ENCODE measurements around the gene MAML3.

Gene MAML3

DNA sequence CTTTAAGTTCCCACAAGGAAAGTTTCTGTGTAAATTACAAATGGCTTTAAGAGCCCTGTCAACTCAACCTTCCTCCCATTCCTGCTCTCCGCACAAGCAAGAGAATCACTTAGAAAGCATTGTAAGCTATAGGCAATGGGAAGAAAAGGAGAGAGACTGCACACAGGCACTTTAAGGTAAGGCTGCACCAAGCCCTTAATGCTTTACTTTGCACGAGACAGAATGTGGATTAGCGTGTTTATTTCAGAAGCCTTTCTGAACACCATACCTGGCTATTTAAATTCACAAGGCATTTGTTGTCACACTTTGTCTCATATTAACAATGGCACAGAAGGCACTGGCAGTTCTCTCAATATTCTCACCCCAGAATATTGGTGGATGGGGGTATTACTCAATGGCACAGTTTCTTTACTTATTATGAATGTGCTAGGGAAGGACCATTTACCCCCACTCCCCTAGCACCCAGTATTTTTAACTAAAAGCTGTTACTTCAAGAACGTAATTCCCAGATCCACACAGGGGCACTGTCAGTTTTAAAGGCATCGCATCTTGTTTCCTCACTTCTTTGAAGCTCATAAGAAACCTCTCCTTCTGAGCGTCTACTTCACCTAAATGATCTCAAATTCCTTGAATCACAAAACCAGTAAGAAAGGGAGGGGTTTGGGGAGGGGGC, 150.0 kb downstream of the MAML3 start:
- DNase-seq (ENCODE audit: low read depth): no peak

DNA sequence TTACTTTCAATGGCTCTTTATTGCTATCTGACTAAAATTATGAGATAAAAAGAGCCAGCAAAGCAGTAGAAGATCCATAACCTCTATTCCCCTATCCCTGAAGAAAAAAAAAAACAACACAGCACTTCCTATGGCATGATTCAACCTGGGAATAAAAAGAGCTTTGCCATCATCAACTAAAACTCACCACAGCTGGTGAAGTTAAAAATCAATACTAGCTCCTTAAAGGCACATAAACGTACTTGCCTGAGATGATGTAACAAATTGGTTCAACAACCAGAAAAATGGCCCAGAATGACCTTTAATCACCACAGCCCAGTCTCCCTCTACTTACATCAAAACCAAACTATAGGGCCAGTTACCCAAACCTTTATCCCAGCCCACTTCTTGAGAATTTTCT, 153.8 kb downstream of the MAML3 start:
- no peak for DNase-seq (ENCODE audit: low read depth)

DNA sequence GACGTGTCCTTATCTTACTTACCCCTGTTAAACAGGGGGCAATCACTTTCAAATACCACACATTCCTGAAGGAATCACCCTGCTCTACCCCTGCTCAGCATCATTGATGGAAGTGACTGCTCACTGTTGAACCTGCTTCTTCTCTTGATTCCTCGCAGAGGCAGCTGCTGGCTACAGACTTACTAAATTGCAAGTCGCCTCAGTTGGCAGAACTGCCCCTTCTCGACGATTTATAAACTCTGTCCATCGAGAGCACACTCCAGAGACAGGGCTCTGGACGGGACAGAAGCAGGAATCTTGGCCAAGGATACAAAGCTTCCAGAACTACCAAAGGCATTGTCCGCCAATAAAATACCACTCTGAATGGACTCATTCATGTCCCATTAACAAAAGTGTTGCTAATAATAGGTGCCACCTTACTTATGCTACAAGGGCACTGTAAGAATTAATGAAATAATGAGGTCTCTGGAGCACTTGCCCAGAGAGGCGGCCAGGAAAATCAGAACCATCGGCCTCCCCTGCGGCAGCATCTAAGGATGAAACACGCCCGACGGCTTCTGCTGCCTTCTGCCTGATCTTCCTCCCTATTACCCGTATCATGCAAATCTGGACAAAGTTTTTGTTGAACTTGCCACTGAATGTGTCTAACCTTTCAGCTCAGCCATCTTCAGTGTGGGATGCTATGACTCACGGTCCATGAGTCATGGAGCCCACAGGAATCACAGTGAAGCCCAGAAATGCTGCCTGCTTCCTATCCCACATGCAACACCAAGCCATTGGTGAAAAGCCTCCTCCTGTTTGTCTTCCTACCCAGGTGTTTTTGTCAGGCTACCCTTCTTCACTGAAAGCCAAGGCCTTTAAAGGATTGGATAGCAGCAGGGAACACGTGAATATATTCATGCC, 164.9 kb downstream of the MAML3 start:
- DNase-seq (ENCODE audit: low read depth): peak; percentile 77

DNA sequence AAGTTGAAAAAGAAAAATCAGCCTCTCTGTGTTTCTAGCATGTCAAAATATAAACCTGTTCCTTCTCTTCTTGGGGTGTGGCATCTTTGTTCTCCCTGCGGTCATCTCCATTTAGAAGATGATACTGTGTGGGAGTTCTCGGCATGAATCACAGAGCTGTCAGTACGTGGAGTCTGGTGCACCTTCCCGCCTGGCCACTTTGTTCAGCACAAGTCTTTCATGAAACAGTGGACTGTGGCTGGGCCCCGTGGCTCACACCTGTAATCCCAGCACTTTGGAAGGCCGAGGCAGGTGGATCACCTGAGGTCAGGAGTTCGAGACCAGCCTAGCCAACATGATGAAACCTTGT, 166.5 kb downstream of the MAML3 start:
- no peak for DNase-seq (ENCODE audit: low read depth)

DNA sequence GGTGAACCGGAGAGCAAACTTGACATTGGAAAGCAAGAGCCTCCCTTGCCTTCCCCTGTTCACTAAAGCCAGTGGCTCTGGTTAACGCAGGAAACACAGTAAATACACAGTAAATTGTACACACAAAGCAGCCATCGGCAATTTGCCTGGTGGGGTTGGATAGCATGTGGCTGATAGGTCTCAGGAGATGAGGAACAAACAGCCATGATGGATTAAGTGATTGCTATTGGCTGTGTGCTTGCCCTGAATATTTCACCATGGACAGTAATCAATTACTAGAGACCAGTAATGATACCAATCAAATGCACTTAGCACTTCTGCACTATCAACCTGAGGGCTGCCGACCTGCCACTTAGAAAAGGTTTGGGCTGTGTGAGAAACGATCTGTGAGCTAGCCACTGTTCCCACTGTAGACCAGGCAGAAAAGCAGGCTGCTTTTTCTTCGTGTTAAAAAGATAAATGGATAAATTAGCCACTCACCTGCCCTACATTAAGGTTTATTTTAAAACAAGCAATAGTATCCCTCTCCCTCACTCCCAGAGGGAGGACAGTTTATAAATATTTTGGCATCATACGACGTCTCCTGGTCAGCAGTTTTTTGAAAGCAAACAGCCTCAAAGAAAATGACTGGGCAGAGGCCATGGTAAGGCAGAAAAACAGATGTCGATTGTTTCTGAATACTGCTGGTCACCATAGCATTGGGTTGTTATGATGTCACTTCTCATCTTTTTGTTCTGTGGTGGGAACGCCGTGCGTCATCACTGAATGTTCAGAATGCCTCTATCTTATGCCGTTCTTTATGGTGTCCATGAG, 167.1 kb downstream of the MAML3 start:
- DNase-seq (ENCODE audit: low read depth): no peak

DNA sequence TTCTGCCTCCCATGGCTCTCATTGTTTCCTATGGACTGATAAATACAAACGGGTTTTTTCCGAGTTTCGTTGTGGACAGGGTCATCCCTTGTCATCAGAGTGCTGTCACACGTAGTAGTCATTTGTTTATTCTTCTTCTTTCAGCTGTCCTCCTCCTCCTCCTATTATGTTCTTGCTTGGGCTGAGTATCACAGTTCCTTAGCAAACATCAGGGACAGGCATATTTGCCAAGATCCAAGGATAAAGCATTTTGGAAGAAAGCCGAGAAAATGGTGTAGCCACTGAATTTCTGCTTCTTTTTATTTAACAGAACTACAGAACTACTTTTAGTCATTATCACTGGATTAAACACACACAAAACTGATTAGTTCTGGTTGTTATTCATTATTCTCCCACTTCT, 167.9 kb downstream of the MAML3 start:
- no peak for DNase-seq (ENCODE audit: low read depth)

DNA sequence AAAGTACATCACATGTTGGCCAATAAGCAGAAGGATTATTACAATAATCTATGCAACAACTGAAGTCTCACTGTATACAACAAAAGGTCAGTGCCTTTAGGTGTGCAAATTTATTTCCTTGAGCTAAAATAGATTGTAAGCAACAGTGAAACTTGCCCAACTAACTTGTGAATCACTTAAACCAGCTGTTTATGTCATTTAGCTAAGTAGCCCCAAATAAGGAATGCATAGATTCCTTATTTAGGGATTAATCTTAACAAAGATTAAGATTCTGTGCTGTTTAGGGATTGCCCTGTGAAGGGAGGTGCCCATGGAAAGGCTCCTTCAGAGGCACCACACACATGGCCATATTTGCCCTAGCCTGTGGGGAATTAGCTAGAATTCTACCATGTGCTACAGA, 168.6 kb downstream of the MAML3 start:
- DNase-seq (ENCODE audit: low read depth): no peak

DNA sequence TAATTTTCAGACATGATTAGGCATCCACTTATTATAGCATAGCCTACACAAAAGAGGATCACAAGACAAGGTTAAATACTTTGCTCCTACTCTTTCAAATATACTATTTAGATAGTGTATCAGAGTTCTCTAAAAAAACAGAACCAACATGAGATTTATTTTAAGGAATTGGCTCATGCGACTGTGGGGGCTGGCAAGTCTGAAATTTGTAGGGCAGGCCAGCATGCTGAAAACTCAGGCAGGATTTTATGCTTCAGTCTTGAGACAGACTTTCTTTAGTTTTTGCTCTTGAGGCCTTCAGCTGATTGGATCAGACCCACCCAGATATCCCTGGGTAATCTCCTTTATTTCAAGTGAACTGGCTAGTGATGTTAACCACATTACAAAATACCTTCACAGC, 169.5 kb downstream of the MAML3 start:
- no peak for DNase-seq (ENCODE audit: low read depth)

DNA sequence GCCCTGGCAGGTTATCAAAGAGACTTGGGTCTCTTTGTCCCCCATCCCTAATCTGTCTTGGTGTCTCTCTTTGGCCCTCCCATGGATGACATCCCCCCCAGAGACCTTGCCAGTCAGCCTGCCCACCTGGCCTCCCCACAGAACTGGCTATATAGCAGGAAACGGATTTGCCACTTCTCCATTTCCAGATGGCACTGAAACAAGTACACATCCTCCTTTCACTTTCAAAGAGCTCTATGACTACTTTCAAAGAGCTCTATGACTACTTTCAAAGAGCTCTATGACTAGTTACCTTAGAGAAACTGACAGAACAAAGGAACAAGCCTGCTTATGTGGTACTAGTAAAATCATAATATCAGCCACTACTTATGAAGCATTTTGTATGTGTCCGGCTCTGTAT, 175.3 kb downstream of the MAML3 start:
- no peak for DNase-seq (ENCODE audit: low read depth)

DNA sequence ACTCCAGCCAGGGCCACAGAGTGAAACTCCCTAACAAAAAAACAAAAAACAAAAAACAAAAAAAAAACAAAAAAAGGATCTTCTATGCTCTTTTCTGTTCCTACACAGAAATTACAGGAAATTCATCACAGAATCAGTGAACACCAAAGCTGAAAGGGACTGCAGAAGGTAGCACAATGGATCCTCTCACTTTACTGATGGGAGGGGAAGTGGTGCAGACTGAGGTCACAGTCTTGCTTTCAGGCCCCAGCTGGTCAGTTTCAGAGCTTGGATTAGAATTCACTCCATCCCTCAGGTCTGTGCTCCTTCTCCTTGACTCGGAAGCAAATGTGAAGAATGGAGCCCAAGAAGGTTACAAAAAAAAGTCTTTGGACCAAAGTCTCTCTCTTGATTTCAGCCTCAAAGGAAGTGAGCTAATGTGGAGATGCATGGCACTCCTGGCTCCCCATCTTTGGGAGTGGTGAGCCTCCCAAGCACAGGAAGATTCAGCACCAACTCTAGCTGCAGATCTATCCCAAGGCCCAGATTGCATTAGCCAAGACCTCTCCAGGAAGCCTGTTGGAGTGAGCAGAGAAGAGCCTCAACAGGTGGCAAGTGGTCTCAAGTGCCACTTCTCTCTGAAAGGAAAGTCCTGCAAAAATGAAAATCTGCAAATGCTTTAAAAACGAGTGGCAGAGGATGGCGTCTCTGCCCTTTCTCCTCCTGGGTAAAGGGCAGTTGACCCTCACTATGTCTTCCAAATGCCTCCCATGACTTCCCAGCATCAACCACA, 176.0 kb downstream of the MAML3 start:
- DNase-seq (ENCODE audit: low read depth): no peak

DNA sequence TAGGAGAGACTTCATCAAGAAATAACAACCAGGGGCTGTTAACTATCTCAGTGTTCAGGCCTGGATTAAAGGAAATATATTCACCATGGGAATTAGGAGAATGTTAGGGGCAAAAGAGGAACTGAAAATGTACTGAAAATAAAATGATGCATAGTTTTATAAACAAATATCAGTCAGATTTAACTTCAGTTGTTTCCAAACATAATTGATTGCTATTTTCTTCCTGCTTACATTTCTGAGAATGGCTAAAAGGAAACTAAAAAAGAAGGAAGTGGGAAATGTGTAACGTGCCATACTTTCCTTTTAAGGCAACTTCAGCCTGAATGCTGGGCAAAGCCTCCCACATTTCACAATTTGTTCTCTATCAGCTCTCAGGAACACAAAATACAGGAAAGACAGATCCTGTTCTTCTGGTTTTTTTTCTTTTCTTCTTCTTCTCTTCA, 178.1 kb downstream of the MAML3 start:
- DNase-seq (ENCODE audit: low read depth): no peak

DNA sequence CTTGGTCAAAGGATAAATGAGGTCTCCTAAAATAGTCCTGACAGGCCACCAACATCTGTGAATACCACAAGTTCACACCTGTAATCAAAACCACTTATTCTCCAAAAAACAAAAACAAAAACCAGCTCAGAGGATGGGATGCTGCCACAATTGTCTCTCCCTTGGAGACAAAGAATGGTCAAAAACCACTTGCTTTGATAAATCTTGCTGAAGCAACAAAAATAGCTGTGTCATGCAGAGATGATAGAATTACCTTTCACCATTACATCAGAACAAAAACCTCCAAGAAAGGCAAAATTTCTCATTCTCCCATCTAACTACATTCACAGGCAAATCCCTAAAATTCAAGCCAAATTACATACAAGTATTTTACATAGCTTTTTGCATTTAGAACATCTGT, 180.4 kb downstream of the MAML3 start:
- DNase-seq (ENCODE audit: low read depth): no peak

DNA sequence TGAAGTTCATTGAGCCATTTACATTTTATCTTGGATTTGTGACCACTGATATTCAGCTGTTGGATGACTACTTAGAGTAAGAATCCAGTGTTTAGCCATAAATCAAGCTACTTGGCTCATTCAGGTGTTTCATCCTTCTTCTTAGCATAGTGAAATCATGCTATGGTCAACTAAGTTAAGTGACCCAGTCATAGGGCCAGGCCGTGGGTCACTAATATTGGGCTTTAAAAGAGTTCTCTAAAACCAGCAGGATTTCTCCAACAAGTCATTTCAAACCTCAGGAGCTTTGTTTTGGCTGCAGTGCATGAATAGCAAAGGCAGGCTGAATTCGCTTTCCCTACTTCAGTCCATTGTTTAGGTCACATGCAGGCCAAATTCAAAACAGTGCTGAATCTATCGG, 181.0 kb downstream of the MAML3 start:
- DNase-seq (ENCODE audit: low read depth): no peak

DNA sequence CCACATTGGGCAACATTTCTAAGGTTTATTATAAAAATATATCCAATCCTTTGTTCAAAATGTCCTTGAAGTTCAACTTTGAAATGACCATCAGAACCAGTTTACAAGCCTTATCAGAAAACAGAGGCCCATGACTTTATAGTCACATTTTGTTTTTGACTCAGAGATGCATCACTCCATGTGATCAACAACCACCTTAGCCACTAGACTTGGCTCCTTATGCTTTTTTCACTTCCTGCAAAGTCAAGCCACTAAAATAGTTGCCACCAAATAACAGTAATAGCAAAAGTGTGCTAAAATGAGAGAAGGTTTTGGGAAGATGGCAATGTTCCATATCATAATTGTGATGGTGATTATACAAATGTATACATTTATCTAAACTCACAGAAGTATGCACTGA, 181.7 kb downstream of the MAML3 start:
- DNase-seq (ENCODE audit: low read depth): no peak

DNA sequence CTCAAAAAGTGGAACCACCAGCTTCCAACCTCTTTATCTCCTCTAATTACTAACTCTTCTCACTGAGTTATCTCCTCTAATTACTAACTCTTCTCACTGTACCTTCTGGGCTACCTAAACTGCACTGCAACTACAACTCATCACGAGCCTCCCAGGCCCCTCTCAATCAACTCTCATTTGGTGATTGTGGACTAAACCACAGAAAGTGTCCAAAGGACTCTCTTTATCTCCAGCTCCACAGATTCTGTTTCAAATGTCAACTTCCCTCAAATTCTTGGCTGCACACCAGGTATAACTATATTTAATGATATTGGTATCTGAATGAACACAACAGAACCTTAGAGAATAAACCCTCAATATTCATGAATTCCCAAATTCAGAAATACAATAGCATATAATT, 182.9 kb downstream of the MAML3 start:
- no peak for DNase-seq (ENCODE audit: low read depth)

DNA sequence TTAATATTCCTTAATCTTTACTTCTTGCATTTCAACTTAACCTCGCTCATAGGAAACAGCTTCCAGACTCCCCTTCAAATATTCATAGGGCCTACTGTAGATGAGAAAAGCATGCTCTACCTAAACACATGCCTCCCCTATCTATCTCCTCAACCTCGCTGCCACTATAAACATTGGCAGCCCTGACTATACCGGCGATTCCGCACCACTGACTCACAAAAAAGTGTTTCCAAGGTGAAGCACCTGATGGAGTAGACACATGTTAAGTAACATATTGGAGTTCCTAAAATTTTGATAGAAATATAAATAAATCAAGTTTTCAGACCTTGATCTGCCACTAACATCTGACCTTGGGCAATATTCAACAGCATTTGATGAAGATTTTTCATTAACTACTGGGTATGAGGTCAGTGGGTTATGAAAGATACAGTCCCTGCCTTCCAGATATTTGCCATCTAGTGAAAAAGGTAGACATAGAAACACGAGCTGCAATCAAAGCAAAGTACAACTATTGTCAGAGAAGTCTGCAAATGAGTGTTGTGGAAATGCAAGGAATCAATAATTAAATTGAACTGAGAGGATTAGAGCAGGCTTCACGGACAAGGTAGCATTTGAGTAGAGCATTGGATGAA, 184.2 kb downstream of the MAML3 start:
- DNase-seq (ENCODE audit: low read depth): no peak

DNA sequence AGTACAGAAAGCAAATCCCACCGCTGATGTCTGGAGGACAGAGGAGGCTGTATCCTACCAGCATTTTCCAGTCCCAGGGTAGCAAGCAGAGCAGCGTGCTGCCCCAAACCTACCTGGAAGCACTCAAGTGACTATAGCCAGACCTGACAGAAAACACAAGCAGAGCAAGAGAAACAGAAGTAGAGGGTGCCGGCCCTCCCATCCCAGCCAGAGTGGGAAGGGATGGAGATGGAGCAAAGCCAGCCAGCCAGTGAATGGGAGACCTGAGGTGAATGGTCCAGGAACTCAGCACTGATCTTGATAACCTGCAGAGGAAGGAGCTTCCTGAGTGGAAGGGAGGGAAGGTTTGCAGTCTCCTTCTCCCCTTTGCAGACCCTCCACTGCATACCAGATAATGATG, 185.2 kb downstream of the MAML3 start:
- DNase-seq (ENCODE audit: low read depth): no peak

DNA sequence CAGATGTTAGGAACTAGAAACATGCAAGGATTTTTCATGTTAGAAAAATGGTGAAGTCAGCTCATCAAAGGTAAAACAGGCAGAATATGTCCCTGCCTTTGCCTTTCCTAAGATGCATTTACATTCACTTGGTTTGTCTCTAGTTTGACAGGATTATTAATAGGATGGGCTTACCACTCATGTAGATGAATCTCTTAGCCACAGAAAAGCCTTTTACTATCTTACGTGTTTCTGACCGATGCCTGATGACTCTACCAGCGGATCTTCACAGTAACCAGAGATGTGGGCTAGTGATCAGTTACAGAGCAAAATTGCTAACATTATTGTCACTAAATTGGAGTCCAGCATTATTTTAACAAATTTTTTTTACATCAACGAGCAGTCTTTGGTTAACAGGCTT, 187.6 kb downstream of the MAML3 start:
- DNase-seq (ENCODE audit: low read depth): no peak

DNA sequence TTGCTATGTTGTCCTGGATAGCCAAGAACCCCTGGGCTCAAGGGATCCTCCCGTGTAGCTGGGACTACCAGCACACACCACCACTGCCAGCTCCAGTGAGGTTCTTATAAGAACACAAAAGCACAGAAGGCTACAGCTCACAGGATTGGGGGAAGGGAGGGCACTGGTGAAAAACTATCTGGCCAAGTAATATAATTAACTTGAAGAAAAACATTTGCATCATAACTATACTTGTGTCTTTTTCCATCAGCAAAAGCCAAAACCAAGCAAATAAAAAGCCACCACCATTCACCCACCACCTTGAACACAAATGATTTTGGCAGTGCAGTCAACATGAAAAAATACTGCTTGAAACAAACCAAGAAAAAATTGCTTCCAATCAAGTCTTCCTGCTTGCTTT, 188.2 kb downstream of the MAML3 start:
- no peak for DNase-seq (ENCODE audit: low read depth)

DNA sequence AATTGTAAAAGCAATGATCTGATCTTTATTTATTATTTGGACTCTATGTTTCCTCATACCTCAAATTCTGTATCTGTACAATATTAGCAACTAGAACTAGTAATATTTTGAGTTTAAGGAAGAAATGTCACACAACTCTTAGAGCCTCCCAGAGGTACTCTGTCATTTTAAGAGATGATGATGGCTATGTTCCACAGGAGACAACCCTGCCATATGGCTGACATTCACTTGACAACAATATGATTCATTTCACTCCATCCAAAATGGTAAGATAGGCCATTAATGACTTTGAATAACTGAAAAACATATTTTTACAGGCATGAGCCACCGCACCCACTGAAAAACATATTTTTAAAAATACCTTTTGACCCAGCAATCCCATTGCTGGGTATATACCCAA, 190.3 kb downstream of the MAML3 start:
- no peak for DNase-seq (ENCODE audit: low read depth)

DNA sequence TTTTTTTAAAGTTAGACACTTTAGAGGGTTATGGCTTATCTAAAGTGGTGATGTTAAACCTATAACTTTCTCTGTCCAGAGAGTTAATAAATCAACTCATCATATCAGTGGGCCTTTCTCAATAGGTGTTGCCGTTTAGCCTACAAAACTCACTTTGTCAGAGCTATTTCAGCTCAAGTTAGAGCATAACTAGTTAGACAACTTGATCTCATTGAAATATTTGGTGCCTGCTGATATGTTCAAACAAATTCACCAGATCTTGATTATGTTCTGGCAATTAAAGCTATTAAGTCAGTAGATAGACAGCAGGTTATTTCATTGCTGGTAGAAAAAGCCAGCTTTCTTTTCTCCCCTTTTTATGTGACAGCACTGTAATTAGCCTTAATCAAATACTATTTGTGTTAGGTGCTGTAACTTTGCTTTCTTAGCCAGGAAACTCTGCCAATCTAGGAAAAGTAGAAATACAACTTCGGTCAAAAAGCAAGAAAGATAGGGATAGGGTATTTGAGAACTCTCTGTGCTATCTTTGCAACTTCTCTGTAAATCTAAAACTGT, 191.8 kb downstream of the MAML3 start:
- no peak for DNase-seq (ENCODE audit: low read depth)
